ENCODE results near the gene CELSR1. TPM values are rescaled to one million over a fixed set of nuclear protein-coding genes. Genes with fewer than 3 reads are reported as not detected.

CELSR1 gene
- total and polyA plus RNA-seq, 2 of the 13 experiments (the other 11 are each of a cell fraction or from before 2014, with no cell fraction given): 0.78 to 1.8 TPM

DNA sequence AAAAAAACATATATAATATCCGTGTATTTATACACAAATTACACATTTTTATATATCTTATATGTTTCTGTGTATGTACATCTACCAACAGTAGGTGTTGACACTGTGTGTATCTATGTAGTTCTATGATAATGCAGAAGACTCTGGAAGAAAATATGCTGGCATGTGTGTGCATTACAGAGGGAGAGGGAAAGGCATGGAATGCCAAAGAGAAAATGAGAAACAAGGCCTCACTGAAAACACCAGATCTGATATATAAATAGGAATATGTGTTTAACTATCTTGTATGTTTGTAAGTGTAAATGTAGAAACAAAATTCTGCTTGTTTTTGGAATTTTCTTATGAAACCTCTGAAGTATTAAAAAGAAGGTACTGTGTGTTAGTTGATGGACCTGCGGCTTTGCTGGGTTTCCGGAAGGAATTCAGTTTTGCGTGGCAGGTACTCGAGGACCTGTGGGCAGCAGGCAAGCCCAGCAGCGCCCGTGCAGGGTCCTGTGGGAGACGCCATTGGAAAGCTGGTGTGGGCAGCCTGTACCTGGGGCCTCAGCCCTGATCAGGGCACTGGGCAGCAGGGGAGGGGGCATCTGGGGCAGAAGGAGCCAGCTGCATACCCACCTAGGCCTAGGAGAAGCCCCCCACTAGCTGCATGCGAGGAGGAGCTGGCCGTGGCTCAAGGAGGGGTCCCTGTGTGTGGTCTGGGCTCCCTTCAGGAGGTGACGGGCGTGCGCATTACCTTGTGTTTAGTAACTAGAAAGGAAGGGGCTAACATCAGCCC, 209.5 kb downstream of the CELSR1 start:
- Histone ChIP-seq H3K79me2 (ENCODE audit: insufficient read depth, low read length) (no peaks in the 10 kb centered on the region), H4K20me1 (ENCODE audit: insufficient read depth, low read length) (no peaks in the 10 kb centered on the region), H3K27me3 (ENCODE audit: control insufficient read depth in 1 of 2, insufficient read depth in 2 of 2, low read length in 2 of 2) (no peaks in the 10 kb centered on the region), H3K4me1 (ENCODE audit: insufficient read depth, low read length) (no peaks in the 10 kb centered on the region), H2AFZ (ENCODE audit: low read length) (no peak overlapping the region), H3K9me3 (ENCODE audit: low read length) (no peaks in the 10 kb centered on the region), H3K4me2 (ENCODE audit: low read depth, low read length) (no peak overlapping the region), H3K36me3 (replicated peaks in 1 of 2; ENCODE audit: control insufficient read depth in 1 of 2, insufficient read depth in 2 of 2, low read length in 2 of 2) (peaks cover 23 to 72% of the 10 kb centered on the region in 2 experiments), H3K9ac (ENCODE audit: insufficient read depth, low read depth, low read length) (no peak overlapping the region), H3K27ac (ENCODE audit: extremely low read length, insufficient read depth, low read length) (no peak overlapping the region), H3K4me3 (replicated peaks in 1 of 3; ENCODE audit: insufficient read depth in 1 of 3, low read depth in 2 of 3, low read length in 3 of 3) (no peak overlapping the region)
- ChIA-PET CTCF (ENCODE audit: low intra/inter-chr PET ratio, low total read pairs) (no interaction called here), POLR2A (no interaction called here)
- WGBS (ENCODE audit: low lambda C conversion rate): 89% methylated on average over 7 of the region's 13 CpGs
- intact Hi-C loops (cut with micrococcal nuclease; ENCODE audit: unreplicated experiment): no loop called here
- TF ChIP-seq ONECUT2 (CRISPR knock-in tag; IDR thresholded peaks at IDR 0.05) (no peak), POLR2AphosphoS5 (IDR thresholded peaks at IDR 0.05; ENCODE audit: low read depth, low read length) (no peak), ZNF652 (CRISPR knock-in tag; IDR thresholded peaks at IDR 0.05; ENCODE audit: borderline replicate concordance, low read depth) (no peak), KDM4B (CRISPR knock-in tag; IDR thresholded peaks at IDR 0.05) (no peak), FOXO4 (CRISPR knock-in tag; conservative IDR thresholded peaks at IDR 0.05) (no peak), TAF1 (CRISPR knock-in tag; IDR thresholded peaks at IDR 0.05) (no peak), MXD3 (CRISPR knock-in tag; IDR thresholded peaks at IDR 0.05) (no peak), ZNF709 (CRISPR knock-in tag; IDR thresholded peaks at IDR 0.05) (no peak), ZNF136 (CRISPR knock-in tag; IDR thresholded peaks at IDR 0.05; ENCODE audit: low read depth) (no peak), SOX5 (CRISPR knock-in tag; IDR thresholded peaks at IDR 0.05; ENCODE audit: borderline replicate concordance) (no peak), ZNF292 (CRISPR knock-in tag; IDR thresholded peaks at IDR 0.05; ENCODE audit: borderline replicate concordance, low read depth) (no peak), SMARCC2 (IDR thresholded peaks at IDR 0.05) (no peak), ZNF775 (CRISPR knock-in tag; IDR thresholded peaks at IDR 0.05; ENCODE audit: borderline replicate concordance) (no peak), CBX5 (CRISPR knock-in tag; IDR thresholded peaks at IDR 0.05; ENCODE audit: borderline replicate concordance) (no peak)
- TF ChIP-seq, protein P1, sequence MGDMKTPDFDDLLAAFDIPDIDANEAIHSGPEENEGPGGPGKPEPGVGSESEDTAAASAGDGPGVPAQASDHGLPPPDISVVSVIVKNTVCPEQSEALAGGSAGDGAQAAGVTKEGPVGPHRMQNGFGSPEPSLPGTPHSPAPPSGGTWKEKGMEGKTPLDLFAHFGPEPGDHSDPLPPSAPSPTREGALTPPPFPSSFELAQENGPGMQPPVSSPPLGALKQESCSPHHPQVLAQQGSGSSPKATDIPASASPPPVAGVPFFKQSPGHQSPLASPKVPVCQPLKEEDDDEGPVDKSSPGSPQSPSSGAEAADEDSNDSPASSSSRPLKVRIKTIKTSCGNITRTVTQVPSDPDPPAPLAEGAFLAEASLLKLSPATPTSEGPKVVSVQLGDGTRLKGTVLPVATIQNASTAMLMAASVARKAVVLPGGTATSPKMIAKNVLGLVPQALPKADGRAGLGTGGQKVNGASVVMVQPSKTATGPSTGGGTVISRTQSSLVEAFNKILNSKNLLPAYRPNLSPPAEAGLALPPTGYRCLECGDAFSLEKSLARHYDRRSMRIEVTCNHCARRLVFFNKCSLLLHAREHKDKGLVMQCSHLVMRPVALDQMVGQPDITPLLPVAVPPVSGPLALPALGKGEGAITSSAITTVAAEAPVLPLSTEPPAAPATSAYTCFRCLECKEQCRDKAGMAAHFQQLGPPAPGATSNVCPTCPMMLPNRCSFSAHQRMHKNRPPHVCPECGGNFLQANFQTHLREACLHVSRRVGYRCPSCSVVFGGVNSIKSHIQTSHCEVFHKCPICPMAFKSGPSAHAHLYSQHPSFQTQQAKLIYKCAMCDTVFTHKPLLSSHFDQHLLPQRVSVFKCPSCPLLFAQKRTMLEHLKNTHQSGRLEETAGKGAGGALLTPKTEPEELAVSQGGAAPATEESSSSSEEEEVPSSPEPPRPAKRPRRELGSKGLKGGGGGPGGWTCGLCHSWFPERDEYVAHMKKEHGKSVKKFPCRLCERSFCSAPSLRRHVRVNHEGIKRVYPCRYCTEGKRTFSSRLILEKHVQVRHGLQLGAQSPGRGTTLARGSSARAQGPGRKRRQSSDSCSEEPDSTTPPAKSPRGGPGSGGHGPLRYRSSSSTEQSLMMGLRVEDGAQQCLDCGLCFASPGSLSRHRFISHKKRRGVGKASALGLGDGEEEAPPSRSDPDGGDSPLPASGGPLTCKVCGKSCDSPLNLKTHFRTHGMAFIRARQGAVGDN (CRISPR knock-in tag; IDR thresholded peaks at IDR 0.05): no peak
- in situ Hi-C loops (cut with HindIII; ENCODE audit: extremely low pct_ligation_motif_present, low pct_unique_long_range_greater_than_20kb): no loop called here
- FAIRE-seq: no peak
- no peak for ATAC-seq
- no TSS peak for BruUV-seq (replicated peaks)
- DNase-seq (ENCODE audit: low spot score): no peak
